ENCODE data around the gene EML4.
"Not testable (repeated sequence)": the region's sequence is repeated elsewhere in the genome, so short reads cannot be mapped to it uniquely, and the experiment has no call there.

The EML4 gene

GRCh38 chr2:42270757-42271156 is 101.6 kb downstream of the EML4 start:
- DNase-seq = no peak

DNA sequence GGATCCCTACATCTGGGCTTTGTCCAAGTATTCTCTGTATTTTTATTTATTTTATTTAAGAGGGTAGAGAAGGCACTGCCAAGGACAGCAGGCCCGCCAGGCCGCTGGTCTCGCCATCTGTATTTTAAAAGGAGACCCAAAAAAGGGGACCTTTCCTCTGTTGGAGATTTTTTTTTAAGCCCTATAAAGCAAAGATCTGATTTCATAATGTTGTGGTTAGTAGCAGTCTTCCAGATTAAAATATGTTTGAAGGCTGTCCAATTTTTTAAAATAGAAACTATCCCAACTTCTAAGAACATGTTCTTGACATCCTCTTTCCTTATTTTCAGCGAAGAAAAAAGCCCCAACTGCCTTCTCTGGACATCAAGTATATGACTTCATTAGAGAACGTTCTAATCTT is 102.1 kb downstream of the EML4 start:
- not testable (repeated sequence) for DNase-seq

- no peak for DNase-seq
These were observed 105.7 kb downstream of the EML4 start for GRCh38 chr2:42274863-42275262.

GRCh38 chr2:42281416-42282081 is 112.4 kb downstream of the EML4 start:
- no peak for DNase-seq

DNA sequence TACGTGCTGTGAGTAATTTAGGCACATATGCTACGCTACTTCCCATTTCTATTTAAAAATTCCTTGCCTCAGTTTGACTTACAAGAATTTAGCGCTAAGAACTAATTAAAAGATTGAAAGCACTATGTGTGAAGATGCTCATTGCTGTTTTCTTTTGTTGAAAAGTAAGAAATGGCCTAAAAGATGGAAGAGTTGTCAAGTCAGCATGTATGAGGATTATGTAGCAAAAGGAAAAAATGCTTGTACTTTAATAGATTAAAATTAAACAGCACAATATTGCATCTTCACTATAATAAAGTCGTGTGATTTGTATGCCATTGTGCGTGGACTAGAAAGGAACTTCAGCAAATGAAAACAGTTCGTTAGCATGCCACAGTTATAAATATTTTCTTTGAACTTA is 114.9 kb downstream of the EML4 start:
- DNase-seq = no peak

- DNase-seq = no peak
These were observed 117.3 kb downstream of the EML4 start for GRCh38 chr2:42286268-42286946.

DNA sequence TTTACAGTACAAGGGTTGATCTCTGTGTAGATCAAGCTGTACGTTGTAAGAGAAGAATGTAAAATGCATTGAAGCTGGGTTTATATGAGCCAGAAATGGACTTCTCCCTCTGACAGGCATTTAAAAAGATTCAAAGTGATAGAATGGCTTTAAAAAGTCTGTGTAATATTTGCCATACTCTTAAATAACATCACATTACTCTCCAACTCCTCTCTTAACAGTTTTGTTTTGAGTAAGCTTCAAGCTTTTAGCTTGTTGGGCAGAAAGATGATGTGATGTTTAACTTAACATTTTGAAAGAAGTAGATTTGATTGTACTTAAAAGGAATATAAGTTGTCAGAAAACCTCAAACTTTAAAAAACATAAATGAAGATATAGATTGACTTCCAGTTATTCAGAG is 119.7 kb downstream of the EML4 start:
- DNase-seq = no peak

DNA sequence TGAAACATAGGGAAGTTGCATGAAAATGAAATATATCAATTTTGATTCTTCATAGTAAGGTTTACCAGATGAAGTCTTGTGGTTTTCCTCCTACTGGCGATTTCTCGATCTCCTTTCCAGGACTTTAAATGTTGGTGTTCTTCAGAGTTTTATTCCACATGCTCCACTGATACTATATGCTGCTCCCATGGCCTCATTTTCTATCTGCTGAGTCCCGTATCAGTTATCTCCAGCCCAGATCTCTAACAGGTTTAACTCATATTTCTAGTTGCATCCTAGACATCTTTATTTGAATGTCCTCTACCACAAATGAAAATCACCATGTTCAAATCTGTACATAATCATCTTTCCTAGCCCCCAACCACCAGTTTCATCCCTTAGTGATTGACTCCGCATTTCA is 120.1 kb downstream of the EML4 start:
- DNase-seq = no peak

GRCh38 chr2:42290005-42290404 is 120.9 kb downstream of the EML4 start:
- DNase-seq = no peak

GRCh38 chr2:42293019-42293418 is 123.9 kb downstream of the EML4 start:
- no peak for DNase-seq

GRCh38 chr2:42296226-42296625 is 127.1 kb downstream of the EML4 start:
- DNase-seq = no peak

DNA sequence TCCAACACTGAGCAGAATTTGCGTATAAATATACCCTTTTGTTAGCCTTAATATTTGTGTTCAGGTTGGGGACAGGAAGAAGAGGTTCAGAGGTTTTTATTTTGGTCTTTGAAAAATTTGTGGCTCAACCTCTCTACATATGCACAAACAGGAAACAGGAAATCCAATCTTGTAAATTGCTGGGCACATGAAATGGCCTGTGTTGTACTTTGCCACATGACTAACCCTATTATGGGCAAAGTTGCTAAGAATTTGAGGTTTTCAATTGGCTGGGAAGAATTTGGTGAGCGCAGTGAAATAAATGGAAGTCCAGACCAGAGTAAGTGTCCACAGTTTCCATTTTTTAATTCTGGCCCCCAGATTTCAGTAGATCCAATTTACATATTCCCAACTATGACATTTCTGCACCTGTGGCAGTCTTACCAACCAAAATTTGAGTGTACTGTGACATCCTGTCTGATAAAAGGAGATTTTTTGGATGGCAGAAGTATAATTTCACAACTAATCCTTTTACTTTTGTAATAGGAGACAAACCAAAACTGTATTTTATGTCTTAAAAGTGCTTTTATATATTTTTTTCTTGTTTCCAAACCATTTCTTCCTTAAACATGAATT is 128.3 kb downstream of the EML4 start:
- no peak for DNase-seq

DNA sequence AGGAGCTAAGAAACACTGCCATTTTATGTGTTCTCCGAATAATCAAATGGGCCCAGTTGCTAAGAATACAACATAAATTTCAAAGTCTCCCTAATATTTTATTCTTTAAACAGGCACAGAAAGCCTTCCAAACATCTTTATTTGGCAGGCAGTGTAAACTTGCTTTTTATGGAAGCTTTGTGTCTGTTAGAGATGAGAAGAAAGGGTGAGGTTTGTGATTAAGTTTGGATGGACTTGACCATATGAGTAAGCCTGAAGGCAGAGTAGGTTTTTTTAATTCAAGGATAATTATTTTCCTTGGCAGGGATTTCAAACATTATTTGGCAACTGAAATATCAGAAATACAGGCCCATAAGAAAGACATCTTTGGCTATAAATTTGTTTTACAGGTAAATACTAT is 129.0 kb downstream of the EML4 start:
- DNase-seq = no peak

DNA sequence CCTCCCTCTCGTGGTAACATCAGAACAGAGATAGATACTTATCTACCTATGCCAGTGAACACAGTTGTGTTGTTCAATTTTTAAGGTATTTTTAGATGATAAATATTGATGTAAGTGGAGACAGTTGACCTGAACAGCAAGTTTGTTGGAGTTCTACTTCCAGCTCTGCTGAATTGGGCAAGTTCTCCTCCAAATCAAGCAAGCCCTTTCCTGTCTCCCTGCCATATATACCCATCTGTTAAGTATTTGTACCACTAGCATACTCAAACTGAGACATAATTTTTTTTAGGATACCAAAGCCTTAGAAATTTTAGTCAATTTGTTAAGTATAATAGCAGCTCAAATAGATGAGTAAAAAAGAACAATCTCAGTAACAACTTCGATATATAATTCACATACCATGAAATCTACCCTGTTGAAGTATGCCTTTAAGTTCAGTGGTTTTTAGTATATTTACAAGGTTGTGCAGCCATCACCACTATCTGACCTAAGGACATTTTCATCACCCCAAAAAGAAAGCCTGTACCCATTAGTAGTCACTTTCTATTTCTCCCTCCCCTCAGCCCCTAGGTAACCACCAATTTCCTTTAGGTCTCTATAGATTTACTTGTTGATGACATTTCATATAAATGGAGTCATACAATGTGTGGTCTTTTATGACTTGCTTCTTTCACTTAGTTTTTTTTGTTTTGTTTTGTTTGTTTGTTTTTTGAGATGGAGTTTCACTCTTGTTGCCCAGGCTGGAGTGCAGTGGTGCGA is 130.0 kb downstream of the EML4 start:
- no peak for DNase-seq

- no peak for DNase-seq
These were observed 131.4 kb downstream of the EML4 start for GRCh38 chr2:42300527-42300926.

DNA sequence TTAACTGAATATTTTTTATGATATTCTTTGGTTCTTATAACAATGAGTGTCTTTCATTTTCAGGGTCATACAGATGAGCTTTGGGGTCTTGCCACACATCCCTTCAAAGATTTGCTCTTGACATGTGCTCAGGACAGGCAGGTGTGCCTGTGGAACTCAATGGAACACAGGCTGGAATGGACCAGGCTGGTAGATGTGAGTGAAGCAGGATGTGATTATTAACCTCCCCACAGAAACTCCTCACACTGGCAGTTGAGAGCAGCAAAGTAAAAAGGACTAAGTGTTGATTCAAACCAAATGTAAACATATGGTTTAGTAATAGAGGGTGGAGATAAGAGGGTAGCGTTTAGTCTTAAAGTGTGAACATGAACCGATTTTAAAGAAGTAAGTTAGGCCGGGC is 134.1 kb downstream of the EML4 start:
- no peak for DNase-seq

- DNase-seq = no peak
These were observed 135.0 kb downstream of the EML4 start for GRCh38 chr2:42304059-42304713.

DNA sequence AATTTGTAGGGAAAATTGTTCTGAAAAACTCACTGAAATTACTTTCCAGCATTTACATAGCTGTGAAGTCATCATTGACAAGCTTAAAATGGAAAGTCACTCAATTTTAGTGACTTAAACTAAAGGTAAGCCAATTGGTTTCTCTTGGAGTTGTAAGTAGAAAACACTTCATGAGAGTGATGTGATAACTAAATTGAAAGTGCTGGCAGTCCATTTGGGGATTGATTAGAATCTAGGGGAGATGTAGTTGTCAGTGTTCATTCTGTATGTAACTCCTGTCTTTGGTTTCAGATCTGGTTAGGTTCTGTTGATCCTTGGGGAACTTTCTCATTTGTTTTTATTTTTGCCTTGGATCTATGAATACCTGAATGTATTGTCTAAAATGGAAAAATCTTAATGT is 138.0 kb downstream of the EML4 start:
- no peak for DNase-seq

DNA sequence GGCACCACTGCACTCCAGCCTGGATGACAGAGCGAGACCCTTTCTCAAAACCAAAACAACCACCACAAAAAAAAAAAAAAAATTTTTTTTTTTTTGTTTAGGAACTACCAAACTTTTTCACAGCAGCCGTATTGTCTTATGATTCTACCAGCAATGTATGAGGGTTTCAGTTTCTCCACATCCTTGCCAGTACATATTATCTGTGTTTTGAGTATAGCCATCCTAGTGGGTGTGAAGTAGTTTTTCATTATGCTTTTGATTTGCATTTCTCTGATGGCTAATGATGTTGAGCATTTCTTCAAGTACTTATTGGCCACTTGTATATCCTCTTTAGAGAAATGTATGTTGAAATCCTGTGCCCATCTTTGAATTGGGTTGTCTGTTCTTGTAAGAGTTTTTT is 140.2 kb downstream of the EML4 start:
- DNase-seq = no peak

GRCh38 chr2:42310007-42310515 is 140.9 kb downstream of the EML4 start:
- no peak for DNase-seq

DNA sequence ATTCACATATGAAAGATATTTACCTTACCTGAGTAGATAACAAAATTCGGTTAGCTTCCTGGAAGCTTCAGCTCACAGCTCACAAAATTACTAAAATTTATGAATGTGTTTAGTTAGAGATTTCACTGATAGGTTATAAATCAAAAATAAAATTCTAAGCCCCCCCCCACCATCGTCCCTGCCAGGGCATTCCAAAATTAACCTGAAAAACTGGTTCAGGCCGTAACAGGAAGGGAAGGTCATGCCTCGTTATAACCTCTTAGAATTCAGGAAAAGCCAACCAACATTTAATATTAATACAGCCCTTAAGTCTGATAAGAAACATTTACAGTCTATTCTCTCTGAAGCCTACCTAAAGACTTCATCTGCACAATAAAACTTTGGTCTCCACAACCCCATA is 143.0 kb downstream of the EML4 start:
- DNase-seq = no peak

GRCh38 chr2:42314892-42315468 is 145.8 kb downstream of the EML4 start:
- DNase-seq = no peak

Data from NK-92 treated with Interleukin-12 subunit alpha and Interleukin-12 subunit beta, amount 100 ng/mL, for 24 hours (cell line).